Mucosa of rectum (tissue), 2 donors: ENCODE measurements around the gene OTUD3.
"Not testable (repeated sequence)": the region's sequence is repeated elsewhere in the genome, so short reads cannot be mapped to it uniquely, and the experiment has no call there.

Source experiments
- H3K27ac ChIP-seq, 2 donors: one replicate each; pipeline ENCODE4 v1.7.0; 2013; ENCODE audit warnings: inconsistent platforms in 2 of 2, low read depth in 2 of 2, low read length in 2 of 2
- H3K27me3 ChIP-seq, 2 donors: one replicate each; pipeline ENCODE4 v1.7.0; 2013; ENCODE audit warnings: low read length in 2 of 2; ENCODE audit not compliant: control insufficient read depth in 2 of 2, insufficient read depth in 2 of 2
- H3K36me3 ChIP-seq, 2 donors: one replicate each; pipeline ENCODE4 v1.7.0; 2013; ENCODE audit warnings: low read length in 2 of 2; ENCODE audit not compliant: control insufficient read depth in 2 of 2, insufficient read depth in 2 of 2
- H3K4me1 ChIP-seq, 2 donors: one replicate each; pipeline ENCODE4 v1.7.0; 2013; ENCODE audit warnings: low read length in 2 of 2, mild to moderate bottlenecking in 1 of 2; ENCODE audit not compliant: control insufficient read depth in 2 of 2, insufficient read depth in 2 of 2
- H3K4me3 ChIP-seq, 2 donors: one replicate each; pipeline ENCODE4 v1.7.0; 2013; ENCODE audit warnings: low read length in 2 of 2
- H3K9ac ChIP-seq, 2 donors: one replicate each; pipeline ENCODE4 v1.7.0; 2013; ENCODE audit warnings: low read length in 2 of 2, low read depth in 1 of 2, mild to moderate bottlenecking in 1 of 2
- H3K9me3 ChIP-seq, 2 donors: one replicate each; pipeline ENCODE4 v1.7.0; 2013; ENCODE audit warnings: low read length in 2 of 2; ENCODE audit not compliant: control insufficient read depth in 2 of 2
- donor health status: healthy.
- donor health status: Normal muscosa, but diverticular disease.

The OTUD3 gene

DNA sequence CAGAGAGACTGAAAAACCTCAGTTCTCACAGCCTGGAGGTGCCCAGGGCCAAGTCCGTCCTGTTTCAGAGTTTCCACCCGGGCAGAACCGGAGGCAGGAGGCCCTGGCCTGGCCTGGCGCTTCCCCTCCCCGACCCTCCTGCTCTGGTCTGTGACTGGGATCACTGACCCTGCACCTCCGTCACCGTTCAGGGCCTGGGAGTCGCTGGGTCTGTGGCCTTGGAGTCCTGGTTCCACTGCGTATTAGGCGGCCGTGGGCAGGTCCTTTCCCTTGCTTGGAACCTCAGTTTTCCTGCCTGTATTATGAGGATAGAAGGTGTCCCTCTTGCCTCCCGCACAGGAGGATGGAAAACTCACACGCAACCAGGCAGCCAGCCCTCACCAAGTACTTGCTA, 41.8 kb downstream of the OTUD3 start:
- Histone ChIP-seq H3K27me3 (no peaks in the 10 kb centered on the region), H3K36me3 (no peaks in the 10 kb centered on the region), H3K9ac (no peak overlapping the region), H3K4me1 (peaks cover 0 to 2% of the 10 kb centered on the region in 2 donors), H3K9me3 (no peaks in the 10 kb centered on the region), H3K27ac (no peak overlapping the region), H3K4me3 (no peak overlapping the region)

DNA sequence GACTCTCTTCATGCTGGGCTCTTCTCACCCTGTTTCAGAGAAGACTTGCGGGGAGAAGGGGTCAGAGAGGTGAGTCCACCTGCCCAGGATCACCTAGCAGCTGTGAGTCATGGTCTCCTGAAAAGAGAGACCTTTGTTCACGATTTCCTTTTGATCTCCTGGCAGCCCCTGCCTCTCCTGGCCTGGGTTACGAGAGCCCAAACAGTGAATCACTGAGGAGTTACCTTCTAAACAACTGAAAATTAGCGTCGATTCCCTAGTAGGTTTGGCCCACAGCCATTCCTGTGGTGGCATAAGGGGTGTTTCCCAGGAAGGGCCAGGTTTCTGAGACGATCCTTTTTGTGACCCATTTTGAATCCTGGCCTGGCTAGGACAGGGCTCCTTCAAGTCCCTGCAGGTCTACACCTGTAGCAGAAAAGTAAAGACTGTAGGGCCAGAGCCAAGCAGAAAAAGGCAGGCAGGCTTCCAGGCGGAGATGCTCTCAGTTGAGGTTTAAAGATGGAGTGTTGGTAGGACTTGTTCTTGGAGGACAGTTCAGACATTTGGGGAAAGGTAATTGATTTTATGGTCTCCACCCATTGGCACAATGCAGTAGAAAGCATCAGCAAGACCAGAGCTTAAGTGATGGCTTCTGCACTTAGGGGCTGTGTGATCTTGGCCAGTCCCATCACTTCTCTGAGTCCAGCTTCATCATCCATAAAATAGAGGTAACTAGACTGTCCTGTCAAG, 43.3 kb downstream of the OTUD3 start:
- peaks cover 0 to 2% of the 10 kb centered on the region in 2 donors for H3K4me1 ChIP-seq
- no peak overlapping the region for H3K27ac ChIP-seq
- no peak overlapping the region for H3K9ac ChIP-seq
- no peaks in the 10 kb centered on the region for H3K9me3 ChIP-seq
- no peaks in the 10 kb centered on the region for H3K27me3 ChIP-seq
- H3K4me3 ChIP-seq: no peak overlapping the region
- no peaks in the 10 kb centered on the region for H3K36me3 ChIP-seq

DNA sequence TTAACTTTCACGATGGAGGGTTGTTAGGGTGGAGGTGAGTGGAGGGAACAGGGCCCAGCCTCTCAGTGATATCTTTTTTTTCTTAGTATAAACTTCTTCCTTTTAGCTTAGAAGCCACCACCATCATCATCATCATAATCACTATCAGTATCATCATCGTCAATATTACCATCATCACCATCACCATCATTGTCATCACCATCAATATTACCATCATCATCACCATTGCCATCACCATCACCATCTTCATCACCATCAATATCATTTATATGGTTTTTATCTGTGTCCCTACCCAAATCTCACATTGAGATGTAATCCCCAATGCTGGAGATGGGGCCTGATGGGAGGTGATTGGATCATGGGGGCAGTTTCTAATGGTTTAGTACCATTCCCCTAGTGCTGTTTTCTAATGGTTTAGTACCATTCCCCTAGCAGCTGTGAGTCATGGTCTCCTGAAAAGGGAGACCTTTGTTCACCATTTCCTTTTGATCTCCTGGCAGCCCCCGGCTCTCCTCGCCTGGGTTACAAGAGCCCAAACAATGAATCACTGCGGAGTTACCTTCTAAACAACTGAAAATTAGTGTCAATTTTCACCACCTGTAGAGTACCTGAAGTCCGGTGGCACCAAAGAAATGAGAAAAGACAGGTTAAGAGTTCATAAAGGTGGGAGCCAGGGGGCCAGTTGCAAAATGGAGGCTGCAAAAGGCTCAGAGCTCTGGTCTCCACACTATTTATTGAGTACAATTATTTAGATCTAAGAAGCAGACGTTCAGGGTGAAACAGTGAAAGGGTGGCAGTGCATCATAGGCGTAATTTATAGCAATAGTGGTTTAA, 44.3 kb downstream of the OTUD3 start:
- no peaks in the 10 kb centered on the region for H3K27me3 ChIP-seq
- no peak overlapping the region for H3K9ac ChIP-seq
- peaks cover 0 to 2% of the 10 kb centered on the region in 2 donors for H3K9me3 ChIP-seq
- no peaks in the 10 kb centered on the region for H3K4me1 ChIP-seq
- H3K36me3 ChIP-seq: no peaks in the 10 kb centered on the region
- no peak overlapping the region for H3K4me3 ChIP-seq
- H3K27ac ChIP-seq: no peak overlapping the region

DNA sequence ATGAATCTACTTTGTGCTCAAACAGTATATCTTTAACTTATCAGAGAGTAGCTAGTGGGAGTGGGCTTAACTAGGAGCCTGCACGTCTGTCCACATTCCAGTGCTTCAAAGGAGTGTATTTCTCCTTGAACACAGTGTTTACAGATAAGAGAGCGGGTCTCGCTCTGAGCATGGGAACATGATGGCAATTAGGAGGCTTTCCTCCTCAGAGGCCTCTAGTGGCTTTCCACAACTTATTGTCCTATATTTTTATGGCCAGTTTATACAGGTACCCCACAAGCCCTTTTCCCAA, 44.9 kb downstream of the OTUD3 start:
- not testable (repeated sequence) for H3K4me1 ChIP-seq, H3K9ac ChIP-seq, H3K9me3 ChIP-seq, H3K4me3 ChIP-seq, H3K27me3 ChIP-seq, H3K36me3 ChIP-seq, H3K27ac ChIP-seq

DNA sequence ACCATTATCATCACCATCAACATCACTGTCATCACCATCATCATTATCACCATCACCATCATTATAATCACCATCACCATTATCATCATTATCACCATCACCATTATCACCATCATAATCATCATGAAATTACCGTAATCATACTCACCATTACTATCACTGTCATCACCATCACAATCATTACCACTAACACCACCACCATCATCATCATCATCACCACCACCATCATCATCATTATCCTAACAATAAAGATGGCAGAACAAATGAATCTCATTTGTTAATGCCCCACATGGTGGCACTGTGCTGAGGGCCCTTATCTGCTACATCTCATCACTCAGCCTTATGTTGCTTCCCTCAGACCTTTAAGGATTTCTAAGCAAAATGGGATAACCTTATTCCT, 50.7 kb downstream of the OTUD3 start:
- no peaks in the 10 kb centered on the region for H3K36me3 ChIP-seq
- H3K27me3 ChIP-seq: no peaks in the 10 kb centered on the region
- peaks cover 2 to 9% of the 10 kb centered on the region in 2 donors for H3K9me3 ChIP-seq
- H3K4me1 ChIP-seq: no peaks in the 10 kb centered on the region
- H3K9ac ChIP-seq: no peak overlapping the region
- no peak overlapping the region for H3K27ac ChIP-seq
- H3K4me3 ChIP-seq: no peak overlapping the region

DNA sequence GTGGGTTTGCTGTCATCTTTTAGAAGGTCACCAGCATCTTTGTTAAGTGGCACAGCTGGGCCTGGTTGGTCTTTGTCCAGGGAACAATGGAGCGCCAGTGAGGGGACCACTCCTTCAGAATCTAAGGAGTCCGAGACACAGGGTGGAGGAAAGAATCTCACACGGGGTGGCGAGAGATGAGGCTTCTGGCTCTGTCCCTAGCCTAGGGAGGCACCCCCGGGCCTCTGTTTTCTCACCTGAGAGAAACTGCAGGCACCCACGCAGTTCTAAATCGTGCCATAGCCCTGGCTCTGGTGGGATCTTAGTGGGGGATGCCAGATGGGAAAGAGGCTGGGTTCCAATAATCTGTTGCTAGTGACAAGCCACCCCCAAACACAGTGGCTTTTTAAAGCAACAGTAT, 52.1 kb downstream of the OTUD3 start:
- no peaks in the 10 kb centered on the region for H3K36me3 ChIP-seq
- H3K9me3 ChIP-seq: peaks cover 2 to 9% of the 10 kb centered on the region in 2 donors
- no peaks in the 10 kb centered on the region for H3K4me1 ChIP-seq
- no peak overlapping the region for H3K9ac ChIP-seq
- H3K27ac ChIP-seq: no peak overlapping the region
- no peaks in the 10 kb centered on the region for H3K27me3 ChIP-seq
- no peak overlapping the region for H3K4me3 ChIP-seq

DNA sequence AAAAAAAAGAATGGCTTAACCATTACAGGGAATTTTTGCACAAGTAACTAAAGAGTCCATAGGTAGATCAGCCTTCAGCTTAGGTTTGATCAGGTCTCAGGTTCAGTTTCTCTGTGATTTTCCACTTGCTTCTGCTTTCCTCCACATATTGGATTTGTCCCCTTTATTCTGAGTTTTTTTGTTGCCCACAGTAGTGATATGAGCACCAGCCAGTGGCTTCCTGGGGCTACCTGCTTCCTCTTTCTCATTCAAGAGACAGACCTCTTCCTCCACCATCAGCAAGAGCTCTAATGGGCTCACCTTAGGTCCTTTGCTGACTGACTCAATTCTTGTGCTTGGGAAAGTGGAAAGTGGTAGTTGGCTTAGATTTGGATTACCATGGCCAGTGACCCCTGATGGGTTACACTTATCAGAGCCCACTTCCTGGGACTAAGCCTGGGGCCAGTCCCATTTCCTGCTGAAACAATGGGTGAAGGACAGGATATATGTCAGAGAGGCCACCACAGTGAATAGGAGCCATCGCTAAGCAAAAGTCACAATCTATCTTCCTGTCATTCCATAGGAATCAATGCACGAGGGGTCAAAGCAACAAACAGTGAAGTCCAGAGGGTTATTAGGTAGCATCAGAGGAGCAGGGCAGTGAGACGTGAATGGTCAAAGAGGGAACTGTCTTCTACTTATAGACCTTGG, 54.0 kb downstream of the OTUD3 start:
- H3K9me3 ChIP-seq: peaks cover 2 to 9% of the 10 kb centered on the region in 2 donors
- no peak overlapping the region for H3K4me3 ChIP-seq
- H3K4me1 ChIP-seq: no peaks in the 10 kb centered on the region
- no peaks in the 10 kb centered on the region for H3K36me3 ChIP-seq
- no peak overlapping the region for H3K27ac ChIP-seq
- no peaks in the 10 kb centered on the region for H3K27me3 ChIP-seq
- no peak overlapping the region for H3K9ac ChIP-seq

DNA sequence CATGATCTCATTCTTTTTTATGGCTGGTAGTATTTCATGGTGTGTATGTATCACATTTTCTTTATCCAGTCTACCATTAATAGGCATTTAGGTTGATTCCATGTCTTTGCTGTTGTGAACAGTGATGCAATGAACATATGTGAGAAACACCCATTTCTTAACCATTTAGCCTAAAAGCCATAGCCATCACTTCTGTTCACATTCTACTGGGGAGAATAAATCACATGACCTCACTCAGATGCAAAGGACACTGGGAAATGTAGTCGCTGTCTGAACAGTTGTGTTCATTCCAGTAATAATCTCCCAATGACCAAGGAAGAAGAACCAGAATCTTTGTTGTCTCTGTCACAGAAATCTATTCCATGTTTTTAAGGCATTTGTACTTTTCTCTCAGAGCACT, 56.3 kb downstream of the OTUD3 start:
- H3K27me3 ChIP-seq: no peaks in the 10 kb centered on the region
- no peaks in the 10 kb centered on the region for H3K9me3 ChIP-seq
- H3K27ac ChIP-seq: no peak overlapping the region
- H3K36me3 ChIP-seq: no peaks in the 10 kb centered on the region
- H3K4me3 ChIP-seq: no peak overlapping the region
- no peaks in the 10 kb centered on the region for H3K4me1 ChIP-seq
- no peak overlapping the region for H3K9ac ChIP-seq

DNA sequence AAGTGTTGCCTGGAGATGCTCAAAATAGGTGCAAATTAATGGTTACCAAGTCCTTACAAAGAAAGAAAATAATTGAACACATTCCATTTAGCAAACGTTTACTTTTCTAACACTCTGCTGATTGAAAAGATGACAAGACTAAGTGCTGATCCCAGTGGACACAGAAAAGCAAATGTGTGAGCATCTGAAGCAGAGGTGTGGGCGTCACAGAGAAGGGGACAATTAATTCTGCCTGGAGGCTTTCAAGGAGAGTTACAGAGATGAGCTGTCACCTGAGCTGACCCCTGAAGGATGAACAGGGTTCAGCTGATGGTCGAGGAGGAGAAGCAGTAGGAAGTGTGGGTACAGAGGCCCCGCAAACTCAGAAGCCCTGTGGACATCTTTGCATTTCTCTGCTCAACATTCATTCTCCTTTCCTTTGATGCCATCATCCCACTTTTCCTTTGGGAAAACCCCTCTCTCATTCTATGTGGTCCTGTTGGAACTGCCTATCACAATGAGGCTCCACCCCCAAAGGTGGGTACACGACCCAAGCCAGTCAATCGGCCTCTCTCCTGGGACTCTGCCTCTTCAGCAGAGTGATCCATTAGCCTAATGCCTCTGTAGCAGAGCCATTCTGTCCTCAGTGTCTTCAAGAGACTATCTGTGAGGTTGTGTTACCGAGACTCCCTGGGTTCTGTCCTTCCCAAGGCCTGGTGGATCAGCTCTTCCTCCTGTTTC, 58.5 kb downstream of the OTUD3 start:
- H3K9me3 ChIP-seq: no peaks in the 10 kb centered on the region
- H3K36me3 ChIP-seq: no peaks in the 10 kb centered on the region
- H3K27me3 ChIP-seq: no peaks in the 10 kb centered on the region
- H3K9ac ChIP-seq: no peak overlapping the region
- H3K4me1 ChIP-seq: no peaks in the 10 kb centered on the region
- H3K4me3 ChIP-seq: no peak overlapping the region
- no peak overlapping the region for H3K27ac ChIP-seq

DNA sequence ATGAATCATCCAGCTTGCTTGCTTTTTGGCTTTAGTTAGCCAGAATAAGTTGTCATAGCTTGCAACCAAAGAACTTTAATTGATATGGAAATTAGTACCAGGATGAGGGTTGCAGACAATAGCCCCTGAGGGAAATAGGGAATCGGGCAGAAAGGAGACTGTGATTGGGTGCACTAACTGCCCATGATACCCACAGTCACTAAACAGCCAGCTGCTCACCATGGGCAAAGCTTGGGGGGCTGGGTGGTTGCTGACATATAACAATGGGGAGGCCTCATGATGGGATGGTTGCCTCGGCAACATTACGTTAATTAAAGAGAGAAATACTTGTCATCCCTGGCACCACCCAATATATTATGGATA, 59.0 kb downstream of the OTUD3 start:
- Histone ChIP-seq H3K4me3 (no peak overlapping the region), H3K9ac (no peak overlapping the region), H3K36me3 (no peaks in the 10 kb centered on the region), H3K4me1 (no peaks in the 10 kb centered on the region), H3K27me3 (no peaks in the 10 kb centered on the region), H3K9me3 (no peaks in the 10 kb centered on the region), H3K27ac (no peak overlapping the region)
